GM12865 (cell line): ENCODE measurements around the gene TUT4.

Experiments used
- DNase-seq: peaks from one replicate; pipeline ENCODE4 v3.0.0; 2010; ENCODE audit warnings: low read depth
- H3K4me3 ChIP-seq: 2 replicates; pipeline ENCODE4 v1.5.1; 2011; ENCODE audit warnings: mild to moderate bottlenecking, low read depth, low read length, control low read depth
- TF ChIP-seq, protein P1 (sequence below): IDR thresholded peaks from 2 replicates; pipeline ENCODE4 v1.5.1; 2011; ENCODE audit warnings: low read length, control low read depth, low read depth, inconsistent platforms; ENCODE audit not compliant: insufficient read depth; ENCODE audit errors: missing control alignments

Gene TUT4

DNA sequence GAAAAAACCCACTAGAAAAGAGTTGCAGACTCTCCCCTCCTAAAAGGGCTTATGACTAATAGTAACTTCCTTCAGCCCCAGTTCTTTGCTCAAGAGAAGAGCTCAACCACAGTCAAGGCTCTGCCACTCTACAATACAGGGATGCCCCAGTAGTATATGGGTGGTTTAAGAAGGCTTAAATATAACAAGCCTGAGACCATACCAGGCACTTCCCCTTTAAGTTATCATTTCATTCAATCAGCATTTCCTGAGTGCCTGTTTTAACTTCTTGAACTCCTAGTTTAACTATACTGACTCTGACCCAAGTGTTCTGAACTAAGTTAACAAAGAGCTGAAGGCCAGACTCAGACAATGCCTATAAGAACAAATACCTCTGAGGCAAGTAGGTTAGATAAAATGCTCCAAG lies 128.7 kb downstream of the TUT4 start:
- TF ChIP-seq, protein P1, sequence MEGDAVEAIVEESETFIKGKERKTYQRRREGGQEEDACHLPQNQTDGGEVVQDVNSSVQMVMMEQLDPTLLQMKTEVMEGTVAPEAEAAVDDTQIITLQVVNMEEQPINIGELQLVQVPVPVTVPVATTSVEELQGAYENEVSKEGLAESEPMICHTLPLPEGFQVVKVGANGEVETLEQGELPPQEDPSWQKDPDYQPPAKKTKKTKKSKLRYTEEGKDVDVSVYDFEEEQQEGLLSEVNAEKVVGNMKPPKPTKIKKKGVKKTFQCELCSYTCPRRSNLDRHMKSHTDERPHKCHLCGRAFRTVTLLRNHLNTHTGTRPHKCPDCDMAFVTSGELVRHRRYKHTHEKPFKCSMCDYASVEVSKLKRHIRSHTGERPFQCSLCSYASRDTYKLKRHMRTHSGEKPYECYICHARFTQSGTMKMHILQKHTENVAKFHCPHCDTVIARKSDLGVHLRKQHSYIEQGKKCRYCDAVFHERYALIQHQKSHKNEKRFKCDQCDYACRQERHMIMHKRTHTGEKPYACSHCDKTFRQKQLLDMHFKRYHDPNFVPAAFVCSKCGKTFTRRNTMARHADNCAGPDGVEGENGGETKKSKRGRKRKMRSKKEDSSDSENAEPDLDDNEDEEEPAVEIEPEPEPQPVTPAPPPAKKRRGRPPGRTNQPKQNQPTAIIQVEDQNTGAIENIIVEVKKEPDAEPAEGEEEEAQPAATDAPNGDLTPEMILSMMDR: no peak
- no peak overlapping the region for H3K4me3 ChIP-seq
- no peak for DNase-seq

DNA sequence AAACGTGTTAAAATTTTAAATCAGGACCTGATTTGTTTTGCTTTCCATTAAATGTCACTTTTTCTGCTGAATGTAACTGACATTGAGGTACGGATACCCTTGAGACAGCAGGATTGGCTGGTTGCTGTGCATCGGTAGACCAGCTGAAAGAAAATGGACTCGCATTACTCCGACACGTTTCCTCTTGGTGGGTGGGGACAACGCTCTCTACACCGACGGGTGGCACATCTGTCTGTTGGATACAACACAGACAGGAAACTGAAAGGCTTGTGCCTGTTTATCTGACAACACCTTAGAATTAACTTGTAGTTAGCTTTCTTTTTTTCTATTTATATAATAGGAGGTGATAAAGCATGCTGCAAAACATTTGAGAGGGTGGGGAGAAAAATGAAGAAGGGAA lies 129.1 kb downstream of the TUT4 start:
- TF ChIP-seq, protein P1: no peak
- no peak for DNase-seq
- no peak overlapping the region for H3K4me3 ChIP-seq

DNA sequence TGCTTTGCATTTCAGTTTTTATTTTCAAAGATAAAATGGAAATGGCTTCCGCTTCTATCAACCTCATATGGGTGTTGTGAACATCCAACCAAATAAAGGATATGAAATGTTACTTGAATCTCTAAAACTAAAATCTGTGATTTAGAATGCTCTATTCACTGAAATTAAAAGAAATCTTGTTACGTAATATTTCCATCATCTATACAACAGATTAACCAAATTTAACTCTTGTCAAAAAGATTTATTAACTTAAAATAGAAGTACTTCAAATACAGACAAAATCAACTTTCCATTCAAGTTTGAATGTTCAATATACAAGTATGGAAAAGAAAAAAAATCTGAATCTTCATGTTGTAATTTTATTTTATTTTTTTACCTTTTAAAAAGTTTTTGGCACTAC lies 129.8 kb downstream of the TUT4 start:
- DNase-seq: no peak
- TF ChIP-seq, protein P1: no peak

DNA sequence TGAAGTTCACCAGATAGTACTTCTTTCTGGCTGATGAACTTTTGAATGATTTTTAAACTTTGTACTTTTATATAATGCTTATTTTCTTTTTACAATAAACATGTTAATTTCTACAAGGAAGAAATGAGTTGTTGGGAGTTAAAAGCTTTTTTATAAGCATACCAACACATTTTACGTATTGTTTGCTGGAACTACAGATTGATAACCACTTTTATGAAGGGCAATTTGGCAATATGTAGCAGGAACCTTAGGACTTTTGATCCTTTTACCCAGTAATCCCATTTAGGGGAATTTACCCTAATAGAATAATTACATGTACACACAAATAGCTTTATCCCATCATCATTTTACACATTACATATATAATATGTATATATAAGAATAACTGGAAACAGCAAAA lies 132.2 kb downstream of the TUT4 start:
- H3K4me3 ChIP-seq: no peak overlapping the region
- TF ChIP-seq, protein P1: no peak
- DNase-seq: no peak

More for the DNA sequence above, 129.8 kb downstream of the TUT4 start:
- no peak overlapping the region for H3K4me3 ChIP-seq

DNA sequence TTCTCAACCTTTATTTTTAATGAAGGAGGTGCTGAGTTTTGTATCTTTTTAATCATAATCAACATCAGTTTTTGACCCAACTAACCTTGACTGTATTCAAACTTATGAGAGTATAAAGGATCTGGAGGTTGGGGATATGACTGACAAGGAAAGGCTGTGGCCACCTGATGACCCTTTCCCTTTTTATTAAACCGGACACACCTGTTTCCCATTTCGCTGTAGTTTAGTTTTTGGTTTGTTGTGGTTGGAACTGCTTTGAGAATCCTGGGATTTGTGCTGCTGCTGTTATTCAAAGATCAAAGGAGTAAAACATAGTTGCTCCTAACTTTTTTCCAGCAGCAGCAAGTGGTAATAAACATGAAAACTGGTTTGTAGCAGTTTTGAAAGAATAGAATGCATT lies 136.1 kb downstream of the TUT4 start:
- DNase-seq: no peak
- TF ChIP-seq, protein P1: no peak
- H3K4me3 ChIP-seq: no peak overlapping the region

DNA sequence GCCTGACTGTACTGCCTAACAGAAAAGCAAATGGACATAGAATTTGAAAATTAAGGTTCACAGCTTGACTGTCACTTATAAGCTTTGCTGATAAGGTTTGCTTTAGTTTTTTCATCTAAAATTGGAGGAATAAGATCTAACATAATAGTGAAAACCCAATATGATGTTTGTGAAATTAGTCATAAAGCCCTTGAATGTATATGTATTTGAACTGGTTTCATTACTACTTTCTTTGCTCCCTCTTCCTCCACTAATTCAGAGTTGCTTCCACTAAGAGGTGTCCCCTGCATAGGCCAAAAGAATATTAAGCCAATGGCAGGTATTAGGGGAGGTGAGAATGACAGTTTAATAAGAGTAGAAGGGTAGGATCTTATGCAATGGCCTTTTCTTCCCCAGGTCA lies 137.9 kb downstream of the TUT4 start:
- DNase-seq: no peak
- H3K4me3 ChIP-seq: no peak overlapping the region
- TF ChIP-seq, protein P1: no peak

DNA sequence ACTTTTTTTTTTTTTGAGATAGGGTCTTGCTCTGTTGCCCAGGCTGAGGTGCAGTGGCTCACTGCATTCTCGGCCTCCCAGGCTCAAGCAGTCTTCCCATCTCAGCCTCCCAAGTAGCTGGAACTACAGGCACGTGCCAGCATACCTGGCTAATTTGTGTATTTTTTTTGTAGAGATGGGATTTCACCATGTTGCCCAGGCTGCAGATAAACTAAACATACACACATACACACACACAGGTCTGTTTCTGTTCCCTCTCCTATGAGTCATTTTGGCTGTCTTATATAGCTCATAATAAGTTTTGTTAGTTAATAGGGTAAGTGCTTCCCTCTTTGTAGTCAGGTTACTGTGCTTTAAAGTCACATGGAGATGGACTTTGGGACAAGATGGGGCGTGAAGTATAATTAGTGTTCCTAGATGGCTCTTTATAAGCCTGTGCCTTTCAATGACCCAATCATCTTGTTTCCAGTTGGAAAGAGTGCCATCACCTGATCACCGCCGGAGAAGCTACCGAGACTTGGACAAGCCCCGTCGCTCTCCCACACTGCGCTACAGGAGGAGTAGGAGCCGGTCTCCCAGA lies 139.4 kb downstream of the TUT4 start:
- H3K4me3 ChIP-seq: no peak overlapping the region
- TF ChIP-seq, protein P1: no peak
- no peak for DNase-seq
